ENCODE results near the gene NEK7. TPM values are rescaled to one million over a fixed set of nuclear protein-coding genes. Genes with fewer than 3 reads are reported as not detected.

The NEK7 gene
- 66.5 and 81.2 TPM in 2 replicates for total RNA-seq

DNA sequence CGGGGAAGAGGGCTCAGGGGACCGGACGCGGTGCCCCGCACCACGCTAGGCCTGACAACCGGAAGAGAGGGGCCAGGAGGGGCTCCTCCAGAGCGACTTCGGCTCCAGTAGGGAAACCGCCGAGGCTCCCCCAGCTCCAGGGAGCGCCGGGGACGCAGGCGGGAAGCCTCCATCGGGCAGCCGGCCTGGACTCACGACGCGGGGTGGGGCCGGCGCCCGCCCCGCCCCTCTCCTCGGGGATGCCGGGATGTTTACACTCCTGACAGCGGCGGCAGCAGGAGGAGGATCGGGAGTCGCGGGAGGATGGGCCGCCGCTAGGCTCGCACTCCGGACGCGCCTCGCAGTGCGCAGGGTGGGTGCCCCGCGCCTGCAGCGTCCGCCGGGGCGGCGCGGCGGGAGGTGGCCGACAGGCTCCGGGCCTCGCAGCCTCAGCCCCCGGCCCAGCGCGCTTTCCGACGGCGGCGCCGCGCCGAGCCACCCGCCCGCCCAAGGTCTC, at the start of gene NEK7:
Gene NEK7 (plus strand): TSS at position 254 of the 496 bp plus-strand sequence. CDS start 75,583 bp downstream, outside the sequence.

Other genes starting within 250 kb of the NEK7 start
- not detected in 2 replicates for gene LHX9, start 239.6 kb upstream of the NEK7 start, total RNA-seq

Data from smooth muscle cell of trachea (primary cell).